ENCODE data around the gene AMT.
A peak's percentile ranks its signal among the peaks of the same experiment; 100 is the strongest.

AMT gene

GRCh38 chr3:49422379-49423248, at the start of gene AMT:
Gene AMT, minus strand, starts transcription at chr3:49422473. Its CDS starts 23 bp downstream, at chr3:49422450.
- DNase-seq, result no peak

GRCh38 chr3:49470714-49471420, 48.6 kb upstream of the AMT start:
- no peak for DNase-seq

GRCh38 chr3:49469936-49470713, 47.9 kb upstream of the AMT start, which contains the start of gene DAG1:
Gene DAG1, plus strand, starts transcription at chr3:49470267. Its CDS starts 40,268 bp downstream, at chr3:49510535.
- DNase-seq, result peak; percentile 96

GRCh38 chr3:49469037-49469935, 47.0 kb upstream of the AMT start:
- DNase-seq, result no peak

- no peak for DNase-seq
These were observed 43.8 kb upstream of the AMT start for GRCh38 chr3:49466085-49466484.

- DNase-seq, result peak; percentile 27
These were observed 43.2 kb upstream of the AMT start for GRCh38 chr3:49465270-49466034.

GRCh38 chr3:49462222-49462621, 39.9 kb upstream of the AMT start:
- no peak for DNase-seq

- no peak for DNase-seq
These were observed 39.3 kb upstream of the AMT start for GRCh38 chr3:49461443-49462171.

- no peak for DNase-seq
These were observed 38.7 kb upstream of the AMT start for GRCh38 chr3:49460956-49461355.

GRCh38 chr3:49460188-49460890, 38.1 kb upstream of the AMT start:
- DNase-seq, result no peak

- DNase-seq, result no peak
These were observed 34.2 kb upstream of the AMT start for GRCh38 chr3:49456466-49456865.

- no peak for DNase-seq
These were observed 32.8 kb upstream of the AMT start for GRCh38 chr3:49454898-49455681.

- no peak for DNase-seq
These were observed 32.2 kb upstream of the AMT start for GRCh38 chr3:49454458-49454857.

GRCh38 chr3:49453621-49454020, 31.3 kb upstream of the AMT start:
- DNase-seq, result no peak

GRCh38 chr3:49445391-49445790, 23.1 kb upstream of the AMT start:
- no peak for DNase-seq

GRCh38 chr3:49434731-49435130, 12.5 kb upstream of the AMT start:
- no peak for DNase-seq

- no peak for DNase-seq
These were observed 6.4 kb upstream of the AMT start for GRCh38 chr3:49428752-49429080.

- no peak for DNase-seq
These were observed 5.3 kb upstream of the AMT start for GRCh38 chr3:49427586-49427985.

- DNase-seq, result no peak
These were observed 2.5 kb upstream of the AMT start for GRCh38 chr3:49424816-49425215.
